Measurements from ENCODE around the gene ANO4. TPM values are rescaled to one million over a fixed set of nuclear protein-coding genes. Genes with fewer than 3 reads are reported as not detected.
A peak's percentile ranks its signal among the peaks of the same experiment; 100 is the strongest.

ANO4 gene
- total and polyA plus RNA-seq, 4 donors: 0.10 to 1.9 (median 0.86) TPM

- Histone ChIP-seq H3K4me1 (ENCODE audit: control insufficient read depth in 5 of 5, insufficient read depth in 5 of 5, low read length in 5 of 5) (no peaks in the 10 kb centered on the region), H3K27ac (ENCODE audit: low read depth in 1 of 2, low read length in 1 of 2) (no peak overlapping the region), H3K36me3 (ENCODE audit: control insufficient read depth in 4 of 4, insufficient read depth in 4 of 4, low read length in 4 of 4) (no peaks in the 10 kb centered on the region), H3K9ac (ENCODE audit: insufficient read depth in 1 of 2, low read length in 2 of 2) (no peak overlapping the region), H3K4me3 (no peak overlapping the region), H3K27me3 (ENCODE audit: control insufficient read depth in 3 of 3, insufficient read depth in 3 of 3, low read length in 2 of 3) (no peaks in the 10 kb centered on the region), H3K9me3 (ENCODE audit: control insufficient read depth in 4 of 4, insufficient read depth in 3 of 4, low read length in 3 of 4) (no peaks in the 10 kb centered on the region)
- no peak for ATAC-seq (ENCODE audit: insufficient read depth, low FRiP score)
- DNase-seq: no peak
- no peak for TF ChIP-seq CTCF (IDR thresholded peaks at IDR 0.05; ENCODE audit: control extremely low read depth, extremely low read depth)
- 86 to 89% methylated on average over 1 of the region's 1 CpG for WGBS, 2 donors
Measured at GRCh38 chr12:100976735-100977134, 182.2 kb downstream of the ANO4 start.

- no peak for ATAC-seq (ENCODE audit: insufficient read depth, low FRiP score)
- Histone ChIP-seq H3K27me3 (ENCODE audit: control insufficient read depth in 3 of 3, insufficient read depth in 3 of 3, low read length in 2 of 3) (no peaks in the 10 kb centered on the region), H3K9ac (ENCODE audit: insufficient read depth in 1 of 2, low read length in 2 of 2) (no peak overlapping the region), H3K9me3 (ENCODE audit: control insufficient read depth in 4 of 4, insufficient read depth in 3 of 4, low read length in 3 of 4) (no peaks in the 10 kb centered on the region), H3K4me1 (ENCODE audit: control insufficient read depth in 5 of 5, insufficient read depth in 5 of 5, low read length in 5 of 5) (peaks cover 0 to 5% (median 0%) of the 10 kb centered on the region in 5 donors), H3K36me3 (ENCODE audit: control insufficient read depth in 4 of 4, insufficient read depth in 4 of 4, low read length in 4 of 4) (no peaks in the 10 kb centered on the region), H3K27ac (ENCODE audit: low read depth in 1 of 2, low read length in 1 of 2) (no peak overlapping the region), H3K4me3 (no peak overlapping the region)
- TF ChIP-seq CTCF (IDR thresholded peaks at IDR 0.05; ENCODE audit: control extremely low read depth, extremely low read depth): no peak
- DNase-seq: no peak
- WGBS, 2 donors: 77 to 79% methylated on average over 1 of the region's 1 CpG
Measured at GRCh38 chr12:100980856-100981255, 186.3 kb downstream of the ANO4 start.

- 91 to 92% methylated on average over 2 of the region's 2 CpGs for WGBS, 2 donors
- no peaks in the 10 kb centered on the region for H3K36me3 ChIP-seq (ENCODE audit: control insufficient read depth in 4 of 4, insufficient read depth in 4 of 4, low read length in 4 of 4)
- no peak overlapping the region for H3K27ac ChIP-seq (ENCODE audit: low read depth in 1 of 2, low read length in 1 of 2)
- DNase-seq (no peak), ATAC-seq (ENCODE audit: insufficient read depth, low FRiP score) (no peak)
- H3K4me3 ChIP-seq: no peak overlapping the region
- no peak for TF ChIP-seq CTCF (IDR thresholded peaks at IDR 0.05; ENCODE audit: control extremely low read depth, extremely low read depth)
- no peak overlapping the region for H3K9ac ChIP-seq (ENCODE audit: insufficient read depth in 1 of 2, low read length in 2 of 2)
- no peaks in the 10 kb centered on the region for H3K9me3 ChIP-seq (ENCODE audit: control insufficient read depth in 4 of 4, insufficient read depth in 3 of 4, low read length in 3 of 4)
- peaks cover 0 to 19% (median 0%) of the 10 kb centered on the region in 5 donors for H3K4me1 ChIP-seq (ENCODE audit: control insufficient read depth in 5 of 5, insufficient read depth in 5 of 5, low read length in 5 of 5)
- no peaks in the 10 kb centered on the region for H3K27me3 ChIP-seq (ENCODE audit: control insufficient read depth in 3 of 3, insufficient read depth in 3 of 3, low read length in 2 of 3)
Measured at GRCh38 chr12:100982511-100983183, 188.1 kb downstream of the ANO4 start.

- no peaks in the 10 kb centered on the region for H3K27me3 ChIP-seq (ENCODE audit: control insufficient read depth in 3 of 3, insufficient read depth in 3 of 3, low read length in 2 of 3)
- peaks cover 0 to 19% (median 0%) of the 10 kb centered on the region in 5 donors for H3K4me1 ChIP-seq (ENCODE audit: control insufficient read depth in 5 of 5, insufficient read depth in 5 of 5, low read length in 5 of 5)
- H3K9ac ChIP-seq (ENCODE audit: insufficient read depth in 1 of 2, low read length in 2 of 2): no peak overlapping the region
- H3K36me3 ChIP-seq (ENCODE audit: control insufficient read depth in 4 of 4, insufficient read depth in 4 of 4, low read length in 4 of 4): no peaks in the 10 kb centered on the region
- peak in 2 of 3 donors; percentile 3 to 12 for DNase-seq
- no peak overlapping the region for H3K27ac ChIP-seq (ENCODE audit: low read depth in 1 of 2, low read length in 1 of 2)
- TF ChIP-seq CTCF (IDR thresholded peaks at IDR 0.05; ENCODE audit: control extremely low read depth, extremely low read depth): no peak
- WGBS, 2 donors: 77 to 87% methylated on average over 1 of the region's 1 CpG
- no peak overlapping the region for H3K4me3 ChIP-seq
- H3K9me3 ChIP-seq (ENCODE audit: control insufficient read depth in 4 of 4, insufficient read depth in 3 of 4, low read length in 3 of 4): no peaks in the 10 kb centered on the region
- no peak for ATAC-seq (ENCODE audit: insufficient read depth, low FRiP score)
Measured at GRCh38 chr12:100984796-100985195, 190.2 kb downstream of the ANO4 start.

Data from lung (tissue), 12 donors.